ENCODE data around the gene CDIP1.

DNA sequence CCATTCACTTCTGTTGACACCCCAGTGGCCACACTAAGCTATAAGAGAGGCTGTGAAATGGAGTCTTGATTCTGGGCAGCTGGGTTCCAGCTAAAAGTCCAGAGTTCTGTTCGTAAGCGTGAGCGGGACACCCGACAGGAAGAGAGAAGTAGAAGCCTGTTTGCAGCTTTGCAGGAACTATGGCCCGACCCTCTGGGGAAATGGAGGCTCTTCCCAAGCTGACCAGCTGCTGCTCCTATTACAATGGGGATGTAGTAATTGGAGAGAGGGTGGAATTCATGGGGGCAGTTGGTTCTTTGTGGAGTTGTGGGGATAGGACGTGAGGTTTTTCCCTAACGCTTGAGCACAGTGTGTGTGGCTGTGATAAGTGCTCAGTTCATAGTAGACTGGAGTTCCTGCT, 47.7 kb upstream of the CDIP1 start:
- TF ChIP-seq, protein P1, sequence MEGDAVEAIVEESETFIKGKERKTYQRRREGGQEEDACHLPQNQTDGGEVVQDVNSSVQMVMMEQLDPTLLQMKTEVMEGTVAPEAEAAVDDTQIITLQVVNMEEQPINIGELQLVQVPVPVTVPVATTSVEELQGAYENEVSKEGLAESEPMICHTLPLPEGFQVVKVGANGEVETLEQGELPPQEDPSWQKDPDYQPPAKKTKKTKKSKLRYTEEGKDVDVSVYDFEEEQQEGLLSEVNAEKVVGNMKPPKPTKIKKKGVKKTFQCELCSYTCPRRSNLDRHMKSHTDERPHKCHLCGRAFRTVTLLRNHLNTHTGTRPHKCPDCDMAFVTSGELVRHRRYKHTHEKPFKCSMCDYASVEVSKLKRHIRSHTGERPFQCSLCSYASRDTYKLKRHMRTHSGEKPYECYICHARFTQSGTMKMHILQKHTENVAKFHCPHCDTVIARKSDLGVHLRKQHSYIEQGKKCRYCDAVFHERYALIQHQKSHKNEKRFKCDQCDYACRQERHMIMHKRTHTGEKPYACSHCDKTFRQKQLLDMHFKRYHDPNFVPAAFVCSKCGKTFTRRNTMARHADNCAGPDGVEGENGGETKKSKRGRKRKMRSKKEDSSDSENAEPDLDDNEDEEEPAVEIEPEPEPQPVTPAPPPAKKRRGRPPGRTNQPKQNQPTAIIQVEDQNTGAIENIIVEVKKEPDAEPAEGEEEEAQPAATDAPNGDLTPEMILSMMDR (IDR thresholded peaks at IDR 0.05; ENCODE audit: low read depth, low read length, missing input control), result no peak
- TF ChIP-seq REST (IDR thresholded peaks at IDR 0.05) (no peak), JUND (IDR thresholded peaks at IDR 0.05) (no peak), HNF4G (IDR thresholded peaks at IDR 0.05) (no peak), RXRA (IDR thresholded peaks at IDR 0.05) (no peak), TAF1 (conservative IDR thresholded peaks at IDR 0.05) (no peak), SP1 (IDR thresholded peaks at IDR 0.05) (no peak), ATF3 (IDR thresholded peaks at IDR 0.05) (no peak), YY1 (IDR thresholded peaks at IDR 0.05) (no peak), RAD21 (IDR thresholded peaks at IDR 0.05) (no peak)
